Chondrocyte (in vitro differentiated cells): ENCODE measurements around the gene CAAP1. TPM values are rescaled to one million over a fixed set of nuclear protein-coding genes. Genes with fewer than 3 reads are reported as not detected.

Source experiments
- DNase-seq: peaks from one replicate; pipeline ENCODE4 v3.0.0; 2021; ENCODE audit warnings: mixed read lengths, low spot score
- H3K27ac Mint-ChIP-seq: one replicate; pipeline ENCODE4 v1.8.0; 2021; ENCODE audit warnings: mild to moderate bottlenecking, moderate library complexity, mixed read lengths; ENCODE audit not compliant: unreplicated experiment
- H3K27me3 Mint-ChIP-seq: 2 replicates; pipeline ENCODE4 v1.8.0; 2021; ENCODE audit warnings: low read depth, mixed read lengths
- H3K36me3 Mint-ChIP-seq: 2 replicates; pipeline ENCODE4 v1.8.0; 2021; ENCODE audit warnings: low read depth, mixed read lengths
- H3K4me1 Mint-ChIP-seq: 2 replicates; pipeline ENCODE4 v1.8.0; 2021; ENCODE audit warnings: low read depth, mild to moderate bottlenecking, mixed read lengths
- H3K4me3 Mint-ChIP-seq: one replicate; pipeline ENCODE4 v1.8.0; 2021; ENCODE audit warnings: mild to moderate bottlenecking, moderate library complexity, mixed read lengths; ENCODE audit not compliant: unreplicated experiment
- H3K9me3 Mint-ChIP-seq: 2 replicates; pipeline ENCODE4 v1.8.0; 2021; ENCODE audit warnings: low read depth, mixed read lengths
- total RNA-seq: library from RNA; stranded (reverse); gene quantifications from 3 replicates; pipeline ENCODE4 v1.2.1, GENCODE V29; 2021
- TF ChIP-seq, protein P1 (sequence below): fragments of 200-600 bp; sonication (generic); IDR thresholded peaks from 2 replicates; pipeline ENCODE4 v1.5.0; 2021; ENCODE audit warnings: antibody characterized with exemption, mild to moderate bottlenecking, moderate library complexity

The CAAP1 gene
- total RNA-seq, 1 donor from 2014 or later = 16.1 TPM

DNA sequence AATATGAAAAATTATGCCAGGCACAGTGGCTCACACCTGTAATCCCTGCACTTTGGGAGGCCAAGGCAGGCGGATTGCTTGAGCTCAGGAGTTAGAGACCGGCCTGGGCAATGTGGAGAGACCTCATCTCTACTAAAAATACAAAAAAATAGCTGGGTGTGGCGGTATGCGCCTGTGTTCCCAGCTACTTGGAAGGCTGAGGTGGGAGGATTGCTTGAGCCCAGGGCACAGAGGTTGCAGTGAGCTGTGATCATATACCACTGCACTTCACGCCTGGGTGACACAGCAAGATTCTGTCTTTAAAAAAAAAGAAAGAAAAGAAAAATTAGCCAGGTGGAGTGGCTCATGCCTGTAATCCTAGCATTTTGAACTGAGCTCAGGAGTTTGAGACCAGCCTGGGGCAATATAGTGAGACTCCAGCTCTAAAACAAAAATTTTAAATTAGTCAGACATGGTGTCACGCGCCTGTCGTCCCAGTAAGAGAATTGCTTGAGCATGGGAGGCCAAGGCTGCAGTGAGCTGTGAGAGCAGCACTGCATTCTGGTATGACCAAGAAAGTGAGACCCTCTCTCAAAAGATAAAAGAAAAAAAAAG, 36.4 kb upstream of the CAAP1 start:
- H3K9me3 Mint-ChIP-seq = no peaks in the 10 kb centered on the region
- peaks cover 20% of the 10 kb centered on the region for H3K36me3 Mint-ChIP-seq
- TF ChIP-seq, protein P1, sequence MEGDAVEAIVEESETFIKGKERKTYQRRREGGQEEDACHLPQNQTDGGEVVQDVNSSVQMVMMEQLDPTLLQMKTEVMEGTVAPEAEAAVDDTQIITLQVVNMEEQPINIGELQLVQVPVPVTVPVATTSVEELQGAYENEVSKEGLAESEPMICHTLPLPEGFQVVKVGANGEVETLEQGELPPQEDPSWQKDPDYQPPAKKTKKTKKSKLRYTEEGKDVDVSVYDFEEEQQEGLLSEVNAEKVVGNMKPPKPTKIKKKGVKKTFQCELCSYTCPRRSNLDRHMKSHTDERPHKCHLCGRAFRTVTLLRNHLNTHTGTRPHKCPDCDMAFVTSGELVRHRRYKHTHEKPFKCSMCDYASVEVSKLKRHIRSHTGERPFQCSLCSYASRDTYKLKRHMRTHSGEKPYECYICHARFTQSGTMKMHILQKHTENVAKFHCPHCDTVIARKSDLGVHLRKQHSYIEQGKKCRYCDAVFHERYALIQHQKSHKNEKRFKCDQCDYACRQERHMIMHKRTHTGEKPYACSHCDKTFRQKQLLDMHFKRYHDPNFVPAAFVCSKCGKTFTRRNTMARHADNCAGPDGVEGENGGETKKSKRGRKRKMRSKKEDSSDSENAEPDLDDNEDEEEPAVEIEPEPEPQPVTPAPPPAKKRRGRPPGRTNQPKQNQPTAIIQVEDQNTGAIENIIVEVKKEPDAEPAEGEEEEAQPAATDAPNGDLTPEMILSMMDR = no peak
- no peaks in the 10 kb centered on the region for H3K4me1 Mint-ChIP-seq
- no peak for DNase-seq
- H3K27me3 Mint-ChIP-seq = no peaks in the 10 kb centered on the region
- H3K27ac Mint-ChIP-seq = no peak overlapping the region
- no peak overlapping the region for H3K4me3 Mint-ChIP-seq

DNA sequence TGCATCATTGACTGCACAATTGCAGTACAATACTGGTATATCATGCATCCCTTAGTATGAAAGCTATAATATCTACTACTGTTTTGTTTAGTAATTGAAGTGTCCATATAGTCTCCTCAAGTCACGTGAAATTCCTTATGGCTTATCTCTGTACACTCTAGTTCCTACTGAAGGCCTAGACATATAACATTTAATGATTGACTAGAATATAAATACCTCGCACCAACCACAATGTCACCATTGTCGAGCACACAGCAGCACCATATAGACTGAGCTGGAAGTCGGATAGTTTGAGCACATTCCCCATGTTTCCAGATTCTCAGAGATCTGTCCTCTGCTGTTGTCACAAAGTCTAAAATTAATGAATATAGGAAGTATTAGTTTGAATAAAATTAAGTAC, 33.0 kb upstream of the CAAP1 start:
- no peak overlapping the region for H3K4me3 Mint-ChIP-seq
- DNase-seq = no peak
- peaks cover 40% of the 10 kb centered on the region for H3K36me3 Mint-ChIP-seq
- TF ChIP-seq, protein P1 = no peak
- no peaks in the 10 kb centered on the region for H3K4me1 Mint-ChIP-seq
- no peak overlapping the region for H3K27ac Mint-ChIP-seq
- H3K9me3 Mint-ChIP-seq = no peaks in the 10 kb centered on the region
- H3K27me3 Mint-ChIP-seq = no peaks in the 10 kb centered on the region

DNA sequence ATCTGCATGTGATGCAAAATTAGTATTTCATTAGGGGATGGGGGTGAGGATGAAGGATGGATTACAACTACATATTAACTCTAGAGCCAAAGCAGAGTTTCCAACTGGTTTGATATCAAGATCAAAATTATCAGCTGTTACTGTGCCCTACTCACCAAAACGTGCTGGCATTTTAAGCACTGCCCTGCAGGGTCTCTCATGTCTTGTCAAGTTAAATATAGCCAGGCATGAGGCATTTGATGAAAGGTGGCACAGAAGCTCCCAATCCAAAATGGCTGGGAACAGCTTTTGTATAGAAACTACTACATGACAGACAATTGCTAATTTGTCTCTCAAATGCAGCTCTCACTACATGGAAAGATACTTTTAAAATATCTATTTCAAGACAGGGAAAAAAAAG, 27.1 kb upstream of the CAAP1 start:
- H3K9me3 Mint-ChIP-seq = no peaks in the 10 kb centered on the region
- H3K27ac Mint-ChIP-seq = no peak overlapping the region
- H3K4me3 Mint-ChIP-seq = no peak overlapping the region
- peaks cover 54% of the 10 kb centered on the region for H3K36me3 Mint-ChIP-seq
- DNase-seq = no peak
- no peaks in the 10 kb centered on the region for H3K4me1 Mint-ChIP-seq
- no peaks in the 10 kb centered on the region for H3K27me3 Mint-ChIP-seq
- TF ChIP-seq, protein P1 = no peak

DNA sequence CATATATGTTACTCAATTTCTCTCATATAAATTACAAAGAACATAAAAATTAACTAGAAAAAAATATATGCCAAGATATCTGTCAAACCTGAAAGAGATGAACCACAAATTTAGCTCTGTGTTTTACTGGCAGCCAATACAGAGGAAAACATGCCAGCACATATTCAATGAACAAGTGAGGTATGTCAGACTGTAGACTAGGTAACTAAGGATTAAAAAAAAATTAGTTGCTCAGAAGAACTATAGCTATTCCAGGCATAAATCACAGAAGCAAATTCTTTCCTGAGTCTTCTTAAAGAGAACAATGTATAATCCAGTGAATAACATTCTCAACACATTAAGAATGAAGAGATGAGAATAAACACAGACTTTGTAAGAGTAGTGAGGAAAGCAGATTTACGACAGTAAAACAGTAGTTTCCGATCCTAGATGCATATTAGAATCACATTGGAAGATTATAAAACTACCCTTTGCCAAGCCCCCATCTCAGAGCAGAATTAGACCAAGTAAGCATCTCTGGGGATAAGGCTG, 20.6 kb upstream of the CAAP1 start:
- no peak for DNase-seq
- Mint-ChIP-seq H3K4me1 (peaks cover 4% of the 10 kb centered on the region), H3K9me3 (no peaks in the 10 kb centered on the region), H3K4me3 (no peak overlapping the region), H3K27ac (no peak overlapping the region), H3K36me3 (peaks cover 24% of the 10 kb centered on the region), H3K27me3 (no peaks in the 10 kb centered on the region)
- TF ChIP-seq, protein P1 = no peak

DNA sequence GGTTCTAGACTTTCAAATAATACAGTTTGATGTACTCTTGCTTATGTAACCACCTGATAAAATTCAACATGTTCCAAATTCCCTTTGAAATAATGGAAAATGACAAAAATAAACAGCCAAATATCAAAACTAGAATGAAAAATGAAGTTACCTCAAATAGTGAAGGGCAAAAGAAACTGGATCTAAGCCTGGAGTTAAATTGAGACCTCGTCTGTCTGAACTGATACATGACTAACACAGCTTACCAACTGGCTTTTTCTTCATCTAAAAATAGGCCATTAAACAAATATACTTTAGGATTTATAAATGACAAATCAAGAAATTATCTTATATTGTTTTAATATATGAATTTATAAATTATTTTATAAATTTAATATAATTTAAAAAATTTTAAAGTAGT, 12.1 kb upstream of the CAAP1 start:
- peak overlapping the region; percentile 34 for H3K27ac Mint-ChIP-seq
- peaks cover 14% of the 10 kb centered on the region for H3K4me1 Mint-ChIP-seq
- TF ChIP-seq, protein P1 = no peak
- no peak for DNase-seq
- no peaks in the 10 kb centered on the region for H3K9me3 Mint-ChIP-seq
- H3K36me3 Mint-ChIP-seq = peaks cover 21% of the 10 kb centered on the region
- H3K4me3 Mint-ChIP-seq = no peak overlapping the region
- no peaks in the 10 kb centered on the region for H3K27me3 Mint-ChIP-seq
